NB4 (cell line): Measurements from ENCODE around the gene ABCC10.

ENCODE experiments used
- CTCF ChIP-seq: IDR thresholded peaks from one replicate; pipeline ENCODE4 v1.5.1; 2012; ENCODE audit warnings: low read depth, low read length
- MYC ChIP-seq: IDR thresholded peaks from 2 replicates; pipeline ENCODE4 v1.6.1; 2011; ENCODE audit warnings: low read depth, low read length

DNA sequence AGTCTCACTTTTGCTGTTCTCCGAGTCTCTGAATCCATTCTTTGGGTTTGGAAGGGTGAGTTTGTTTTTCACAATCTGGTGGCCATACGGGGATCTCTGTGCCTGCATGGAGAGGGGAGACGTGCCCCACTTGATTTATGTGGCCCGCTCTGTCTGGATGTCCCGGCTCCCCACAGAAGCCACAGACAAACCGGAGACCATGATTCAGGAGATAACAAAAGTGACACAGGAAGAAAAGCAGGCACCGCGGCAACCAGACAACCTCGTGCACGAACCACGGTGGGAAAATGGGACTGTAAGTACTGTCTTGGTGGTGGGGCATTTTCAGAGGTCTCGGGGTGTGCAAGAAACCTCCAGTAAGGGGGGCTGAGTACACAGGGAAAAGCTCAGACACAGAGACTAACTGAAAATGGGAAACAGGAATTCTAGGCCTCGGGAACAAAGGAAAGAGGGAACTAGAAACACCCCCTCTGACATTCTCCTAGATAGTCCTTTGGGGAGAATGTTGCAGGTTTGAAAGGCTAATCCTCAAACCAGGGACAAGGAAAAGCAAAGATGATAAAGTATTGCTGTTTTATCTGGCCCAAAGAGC is 35.8 kb upstream of the ABCC10 start:
- TF ChIP-seq CTCF, result no peak
- TF ChIP-seq MYC, result no peak
